WI38 (cell line): ENCODE data around the gene CSNK1D.

ENCODE experiments used
- H3K4me3 ChIP-seq: 2 replicates; pipeline ENCODE4 v1.5.1; 2011; ENCODE audit warnings: low read depth, mild to moderate bottlenecking, control low read depth, low read length
- CTCF ChIP-seq: IDR thresholded peaks from 2 replicates; pipeline ENCODE4 v1.5.1; 2012; ENCODE audit warnings: low read depth, mild to moderate bottlenecking, control low read depth, low read length

The CSNK1D gene

DNA sequence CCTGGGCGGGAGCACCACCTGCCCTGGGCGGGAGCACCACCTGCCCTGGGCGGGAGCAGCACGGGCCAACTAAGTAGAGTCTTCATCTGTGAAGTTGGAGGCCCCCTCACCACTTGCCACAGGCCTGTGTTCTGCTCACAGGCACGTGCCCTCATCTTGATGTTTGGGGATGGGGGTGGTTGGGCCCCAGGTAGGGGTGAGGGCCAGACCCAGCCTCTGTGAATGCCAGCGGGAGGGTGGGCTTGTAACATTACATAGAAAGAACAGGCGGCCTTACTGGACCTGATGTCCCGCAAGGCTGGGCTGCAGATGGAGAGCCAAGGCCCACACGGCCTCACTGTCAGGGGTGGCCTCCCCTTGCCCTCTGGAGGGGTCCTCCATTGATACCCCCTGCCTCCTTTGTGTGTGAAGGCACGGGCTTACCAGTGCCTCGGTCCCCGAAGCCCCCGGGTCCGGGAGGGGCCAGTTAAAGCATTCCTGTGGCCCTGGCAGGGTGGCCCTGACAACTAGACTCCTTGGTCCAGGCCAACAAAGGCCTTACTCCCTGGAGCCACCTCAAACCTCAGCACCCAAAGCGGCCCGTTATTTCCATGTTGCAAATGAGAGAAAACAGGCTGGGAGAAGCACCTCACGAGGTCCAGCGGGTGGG lies 45.7 kb downstream of the CSNK1D start:
- no peak overlapping the region for H3K4me3 ChIP-seq
- TF ChIP-seq CTCF: no peak

GRCh38 chr17:82226809-82227628 lies 46.5 kb downstream of the CSNK1D start:
- H3K4me3 ChIP-seq: no peak overlapping the region
- TF ChIP-seq CTCF: no peak

GRCh38 chr17:82226146-82226808 lies 47.2 kb downstream of the CSNK1D start:
- TF ChIP-seq CTCF: no peak

GRCh38 chr17:82225368-82226029 lies 48.0 kb downstream of the CSNK1D start:
- no peak overlapping the region for H3K4me3 ChIP-seq
- no peak for TF ChIP-seq CTCF

More at GRCh38 chr17:82226146-82226808, 47.2 kb downstream of the CSNK1D start:
- no peak overlapping the region for H3K4me3 ChIP-seq

- H3K4me3 ChIP-seq: no peak overlapping the region
- TF ChIP-seq CTCF: no peak
Measured at GRCh38 chr17:82224666-82225065, 48.8 kb downstream of the CSNK1D start.

DNA sequence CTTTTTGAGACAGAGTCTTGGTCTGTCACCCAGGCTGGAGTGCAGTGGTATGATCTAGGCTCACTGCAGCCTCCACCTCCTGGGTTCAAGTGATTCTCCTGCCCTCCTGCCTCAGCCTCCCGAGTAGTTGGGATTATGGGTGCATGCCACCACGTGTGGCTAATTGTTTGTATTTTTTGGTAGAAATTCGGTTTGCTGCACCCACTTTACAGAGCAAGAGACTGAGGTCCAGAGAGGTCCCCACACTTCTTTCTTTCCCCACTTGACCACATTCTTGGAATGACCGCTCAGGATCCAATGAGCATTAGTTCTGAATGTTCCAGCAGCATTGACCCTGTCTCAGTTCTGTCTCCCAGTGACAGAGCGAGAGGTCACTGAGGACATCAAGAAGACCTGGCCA lies 50.0 kb downstream of the CSNK1D start:
- H3K4me3 ChIP-seq: no peak overlapping the region
- TF ChIP-seq CTCF: no peak

DNA sequence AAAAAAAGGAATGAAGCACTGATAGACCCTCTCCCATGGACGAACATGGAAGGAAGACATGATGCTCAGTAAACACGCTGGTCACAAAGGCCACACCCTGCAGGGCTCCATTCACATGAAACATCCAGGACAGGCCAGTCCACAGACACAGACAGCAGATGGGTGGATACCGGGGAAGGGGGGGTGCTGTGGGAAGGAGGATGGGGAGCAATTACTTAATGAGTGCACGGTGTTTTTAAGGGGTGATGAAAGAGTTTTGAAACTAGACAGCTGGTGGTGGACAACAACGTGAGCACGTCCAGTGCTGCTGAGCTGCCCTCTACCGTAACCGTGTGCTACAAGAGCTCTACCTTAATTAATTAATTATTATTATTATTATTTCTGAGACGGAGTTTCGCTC lies 50.7 kb downstream of the CSNK1D start:
- H3K4me3 ChIP-seq: no peak overlapping the region
- TF ChIP-seq CTCF: no peak
